WTC11 (cell line): ENCODE measurements around the gene ZBTB7C. TPM values are rescaled to one million over a fixed set of nuclear protein-coding genes. Genes with fewer than 3 reads are reported as not detected.

Source experiments
- ATAC-seq: fragments of 200-7000 bp; cut with Tn5 transposase; 2 replicates; pipeline ENCODE4 v1.10.0; 2021; ENCODE audit warnings: mild to moderate bottlenecking, moderate library complexity
- CTCF ChIA-PET: fragments of 300-600 bp; sonication (Branson Sonifier 250); formaldehyde crosslinking; loops from one replicate; lab custom pipeline; 2021; ENCODE audit warnings: antibody characterized with exemption; lab: Charles Lee
- POLR2A ChIA-PET: fragments of 350-600 bp; sonication (Branson Sonifier 250); formaldehyde crosslinking; loops from one replicate; lab custom pipeline; 2021; ENCODE audit warnings: antibody characterized with exemption; lab: Charles Lee
- DNase-seq: peaks from one replicate; pipeline ENCODE4 v3.0.0; 2021; ENCODE audit warnings: low spot score
- H3K27ac Mint-ChIP-seq: 2 replicates; pipeline ENCODE4 v1.8.0; 2021; ENCODE audit warnings: mixed read lengths
- H3K27me3 Mint-ChIP-seq: 2 replicates; pipeline ENCODE4 v1.8.0; 2021; ENCODE audit warnings: low read depth, mild to moderate bottlenecking, moderate library complexity, mixed read lengths
- H3K36me3 Mint-ChIP-seq: 2 replicates; pipeline ENCODE4 v1.8.0; 2021; ENCODE audit warnings: mixed read lengths
- H3K4me1 Mint-ChIP-seq: 2 replicates; pipeline ENCODE4 v1.8.0; 2022; ENCODE audit warnings: mixed read lengths
- H3K4me3 Mint-ChIP-seq: 2 replicates; pipeline ENCODE4 v1.8.0; 2021; ENCODE audit warnings: mild to moderate bottlenecking, moderate library complexity, mixed read lengths
- H3K9me3 Mint-ChIP-seq: 2 replicates; pipeline ENCODE4 v1.8.0; 2021; ENCODE audit warnings: mixed read lengths
- CREM ChIP-seq: sonication (generic); formaldehyde crosslinking; IDR thresholded peaks from 2 replicates; pipeline ENCODE4 v1.8.1; 2022; ENCODE audit warnings: mild to moderate bottlenecking, missing genetic modification reagents, moderate library complexity
- ERG ChIP-seq: fragments of 250-450 bp; sonication (Bioruptor Pico); IDR thresholded peaks from 2 replicates; pipeline ENCODE4 v1.8.0; 2021; ENCODE audit warnings: mild to moderate bottlenecking
- FOXK1 ChIP-seq: sonication (generic); formaldehyde crosslinking; IDR thresholded peaks from 2 replicates; pipeline ENCODE4 v1.8.0; 2022; ENCODE audit warnings: mild to moderate bottlenecking, moderate library complexity, missing genetic modification reagents
- JAZF1 ChIP-seq: fragments of 250-450 bp; sonication (Bioruptor Pico); IDR thresholded peaks from 2 replicates; pipeline ENCODE4 v1.9.0; 2021; ENCODE audit warnings: moderate library complexity, mild to moderate bottlenecking, inconsistent platforms
- KAT7 ChIP-seq: sonication (generic); formaldehyde crosslinking; IDR thresholded peaks from 2 replicates; pipeline ENCODE4 v1.8.1; 2023; ENCODE audit warnings: missing genetic modification reagents, mild to moderate bottlenecking, borderline replicate concordance
- MYBL2 ChIP-seq: sonication (generic); formaldehyde crosslinking; IDR thresholded peaks from 2 replicates; pipeline ENCODE4 v1.8.1; 2023; ENCODE audit warnings: mild to moderate bottlenecking, moderate library complexity, missing genetic modification reagents
- STAT6 ChIP-seq: sonication (generic); formaldehyde crosslinking; conservative IDR thresholded peaks from 2 replicates; pipeline ENCODE4 v1.8.1; 2023; ENCODE audit warnings: mild to moderate bottlenecking, low read depth, missing genetic modification reagents, moderate library complexity
- TEAD4 ChIP-seq: sonication (generic); formaldehyde crosslinking; IDR thresholded peaks from 2 replicates; pipeline ENCODE4 v1.8.0; 2022; ENCODE audit warnings: mild to moderate bottlenecking, missing genetic modification reagents
- ZBTB21 ChIP-seq: sonication (generic); formaldehyde crosslinking; IDR thresholded peaks from 2 replicates; pipeline ENCODE4 v1.8.1; 2023; ENCODE audit warnings: mild to moderate bottlenecking, missing genetic modification reagents, borderline replicate concordance
- ZNF263 ChIP-seq: sonication (generic); formaldehyde crosslinking; IDR thresholded peaks from 2 replicates; pipeline ENCODE4 v1.8.1; 2022; ENCODE audit warnings: low read depth, mild to moderate bottlenecking, moderate library complexity, missing genetic modification reagents
- ZNF317 ChIP-seq: sonication (generic); formaldehyde crosslinking; IDR thresholded peaks from 2 replicates; pipeline ENCODE4 v1.8.1; 2023; ENCODE audit warnings: low read depth, mild to moderate bottlenecking, moderate library complexity, missing genetic modification reagents, borderline replicate concordance
- total RNA-seq: library from RNA; stranded (reverse); gene quantifications from 3 replicates; pipeline ENCODE4 v1.2.3, GENCODE V29; 2021
- TF ChIP-seq, protein P1 (sequence below): fragments of 250-450 bp; sonication (Bioruptor Pico); IDR thresholded peaks from 2 replicates; pipeline ENCODE4 v1.9.0; 2021; ENCODE audit warnings: mild to moderate bottlenecking
- TF ChIP-seq, protein P2 (sequence below): sonication (generic); formaldehyde crosslinking; IDR thresholded peaks from 2 replicates; pipeline ENCODE4 v1.8.1; 2023; ENCODE audit warnings: mild to moderate bottlenecking, missing genetic modification reagents, moderate library complexity
- TF ChIP-seq, protein P3 (sequence below): sonication (generic); formaldehyde crosslinking; IDR thresholded peaks from 2 replicates; pipeline ENCODE4 v1.8.0; 2023; ENCODE audit warnings: missing genetic modification reagents, mild to moderate bottlenecking, borderline replicate concordance
- TF ChIP-seq, protein P4 (sequence below): sonication (generic); formaldehyde crosslinking; IDR thresholded peaks from 2 replicates; pipeline ENCODE4 v1.8.1; 2023; ENCODE audit warnings: mild to moderate bottlenecking, moderate library complexity, missing genetic modification reagents
- TF ChIP-seq, protein P5 (sequence below): sonication (generic); formaldehyde crosslinking; conservative IDR thresholded peaks from 2 replicates; pipeline ENCODE4 v1.8.1; 2022; ENCODE audit warnings: mild to moderate bottlenecking, missing genetic modification reagents
- TF ChIP-seq, protein P6 (sequence below): sonication (generic); formaldehyde crosslinking; IDR thresholded peaks from 2 replicates; pipeline ENCODE4 v1.8.0; 2022; ENCODE audit warnings: mild to moderate bottlenecking, missing genetic modification reagents

ZBTB7C gene
- total RNA-seq, 1 experiment from 2014 or later: 0.48 TPM

DNA sequence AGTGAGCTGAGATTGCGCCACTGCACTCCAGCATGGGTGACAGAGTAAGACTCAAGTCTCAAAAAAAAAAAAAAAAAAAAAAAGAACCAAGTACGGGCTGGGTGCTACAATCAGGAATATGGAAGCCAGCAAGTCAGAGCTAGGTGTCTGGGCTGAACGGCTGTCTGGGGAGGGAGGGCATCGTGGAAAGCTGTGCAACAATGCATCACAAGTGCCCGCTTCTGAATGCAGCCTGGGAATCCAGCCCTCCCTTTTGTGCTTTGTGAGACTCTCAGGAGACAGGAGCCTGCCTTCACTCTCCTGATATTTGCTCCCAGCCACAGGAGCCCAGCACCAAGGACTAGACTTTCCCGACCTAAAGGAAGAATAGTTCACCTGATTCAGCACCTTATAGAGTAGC lies 353.8 kb downstream of the ZBTB7C start:
- H3K36me3 Mint-ChIP-seq: no peaks in the 10 kb centered on the region
- H3K9me3 Mint-ChIP-seq: peaks cover 3% of the 10 kb centered on the region; the same call in 1 of the 2 replicates
- CTCF ChIA-PET: interaction anchor here (0.6 to 1.5 kb wide), 5 partner anchors 17 to 390 kb away, joined by 3 to 6 read pairs (median 4); no protein-coding TSS in a partner anchor
- DNase-seq (no peak), ATAC-seq (no peak)
- POLR2A ChIA-PET: interaction anchor here (0.6 to 0.7 kb wide), 2 partner anchors 19 to 255 kb away, joined by 4 to 5 read pairs; no protein-coding TSS in a partner anchor
- peaks cover 11% of the 10 kb centered on the region for H3K27me3 Mint-ChIP-seq
- no peak overlapping the region for H3K27ac Mint-ChIP-seq
- peaks cover 30% of the 10 kb centered on the region for H3K4me1 Mint-ChIP-seq
- no peak overlapping the region for H3K4me3 Mint-ChIP-seq
- TF ChIP-seq ZBTB21 (no peak), CREM (CRISPR knock-in tag) (no peak), KAT7 (no peak), MYBL2 (CRISPR knock-in tag) (no peak)

GRCh38 chr18:48053881-48054816 lies 355.0 kb downstream of the ZBTB7C start:
- no peak for DNase-seq
- CTCF ChIA-PET: interaction anchor here (0.9 kb wide), 1 partner anchor 16 kb away, joined by 3 read pairs; no protein-coding TSS in a partner anchor
- Mint-ChIP-seq H3K36me3 (no peaks in the 10 kb centered on the region), H3K27me3 (peaks cover 11% of the 10 kb centered on the region), H3K27ac (no peak overlapping the region), H3K9me3 (peaks cover 3% of the 10 kb centered on the region; the same call in 1 of the 2 replicates), H3K4me3 (no peak overlapping the region), H3K4me1 (peaks cover 18% of the 10 kb centered on the region)
- POLR2A ChIA-PET: no interaction called here
- ATAC-seq: peak; percentile 48; the same call in 1 of the 2 replicates
- no peak for TF ChIP-seq TEAD4 (CRISPR knock-in tag)
- TF ChIP-seq ZNF263 (CRISPR knock-in tag): no peak
- TF ChIP-seq, protein P1, sequence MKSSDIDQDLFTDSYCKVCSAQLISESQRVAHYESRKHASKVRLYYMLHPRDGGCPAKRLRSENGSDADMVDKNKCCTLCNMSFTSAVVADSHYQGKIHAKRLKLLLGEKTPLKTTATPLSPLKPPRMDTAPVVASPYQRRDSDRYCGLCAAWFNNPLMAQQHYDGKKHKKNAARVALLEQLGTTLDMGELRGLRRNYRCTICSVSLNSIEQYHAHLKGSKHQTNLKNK (CRISPR knock-in tag): no peak
- TF ChIP-seq, protein P2, sequence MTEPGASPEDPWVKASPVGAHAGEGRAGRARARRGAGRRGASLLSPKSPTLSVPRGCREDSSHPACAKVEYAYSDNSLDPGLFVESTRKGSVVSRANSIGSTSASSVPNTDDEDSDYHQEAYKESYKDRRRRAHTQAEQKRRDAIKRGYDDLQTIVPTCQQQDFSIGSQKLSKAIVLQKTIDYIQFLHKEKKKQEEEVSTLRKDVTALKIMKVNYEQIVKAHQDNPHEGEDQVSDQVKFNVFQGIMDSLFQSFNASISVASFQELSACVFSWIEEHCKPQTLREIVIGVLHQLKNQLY: no peak
- TF ChIP-seq ZNF317 (CRISPR knock-in tag): no peak
- no peak for TF ChIP-seq STAT6 (CRISPR knock-in tag)
- no peak for TF ChIP-seq FOXK1 (CRISPR knock-in tag)
- no peak for TF ChIP-seq JAZF1 (CRISPR knock-in tag)
- TF ChIP-seq, protein P3, sequence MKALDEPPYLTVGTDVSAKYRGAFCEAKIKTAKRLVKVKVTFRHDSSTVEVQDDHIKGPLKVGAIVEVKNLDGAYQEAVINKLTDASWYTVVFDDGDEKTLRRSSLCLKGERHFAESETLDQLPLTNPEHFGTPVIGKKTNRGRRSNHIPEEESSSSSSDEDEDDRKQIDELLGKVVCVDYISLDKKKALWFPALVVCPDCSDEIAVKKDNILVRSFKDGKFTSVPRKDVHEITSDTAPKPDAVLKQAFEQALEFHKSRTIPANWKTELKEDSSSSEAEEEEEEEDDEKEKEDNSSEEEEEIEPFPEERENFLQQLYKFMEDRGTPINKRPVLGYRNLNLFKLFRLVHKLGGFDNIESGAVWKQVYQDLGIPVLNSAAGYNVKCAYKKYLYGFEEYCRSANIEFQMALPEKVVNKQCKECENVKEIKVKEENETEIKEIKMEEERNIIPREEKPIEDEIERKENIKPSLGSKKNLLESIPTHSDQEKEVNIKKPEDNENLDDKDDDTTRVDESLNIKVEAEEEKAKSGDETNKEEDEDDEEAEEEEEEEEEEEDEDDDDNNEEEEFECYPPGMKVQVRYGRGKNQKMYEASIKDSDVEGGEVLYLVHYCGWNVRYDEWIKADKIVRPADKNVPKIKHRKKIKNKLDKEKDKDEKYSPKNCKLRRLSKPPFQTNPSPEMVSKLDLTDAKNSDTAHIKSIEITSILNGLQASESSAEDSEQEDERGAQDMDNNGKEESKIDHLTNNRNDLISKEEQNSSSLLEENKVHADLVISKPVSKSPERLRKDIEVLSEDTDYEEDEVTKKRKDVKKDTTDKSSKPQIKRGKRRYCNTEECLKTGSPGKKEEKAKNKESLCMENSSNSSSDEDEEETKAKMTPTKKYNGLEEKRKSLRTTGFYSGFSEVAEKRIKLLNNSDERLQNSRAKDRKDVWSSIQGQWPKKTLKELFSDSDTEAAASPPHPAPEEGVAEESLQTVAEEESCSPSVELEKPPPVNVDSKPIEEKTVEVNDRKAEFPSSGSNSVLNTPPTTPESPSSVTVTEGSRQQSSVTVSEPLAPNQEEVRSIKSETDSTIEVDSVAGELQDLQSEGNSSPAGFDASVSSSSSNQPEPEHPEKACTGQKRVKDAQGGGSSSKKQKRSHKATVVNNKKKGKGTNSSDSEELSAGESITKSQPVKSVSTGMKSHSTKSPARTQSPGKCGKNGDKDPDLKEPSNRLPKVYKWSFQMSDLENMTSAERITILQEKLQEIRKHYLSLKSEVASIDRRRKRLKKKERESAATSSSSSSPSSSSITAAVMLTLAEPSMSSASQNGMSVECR (CRISPR knock-in tag): no peak
- no peak for TF ChIP-seq ERG (CRISPR knock-in tag)
- TF ChIP-seq, protein P4, sequence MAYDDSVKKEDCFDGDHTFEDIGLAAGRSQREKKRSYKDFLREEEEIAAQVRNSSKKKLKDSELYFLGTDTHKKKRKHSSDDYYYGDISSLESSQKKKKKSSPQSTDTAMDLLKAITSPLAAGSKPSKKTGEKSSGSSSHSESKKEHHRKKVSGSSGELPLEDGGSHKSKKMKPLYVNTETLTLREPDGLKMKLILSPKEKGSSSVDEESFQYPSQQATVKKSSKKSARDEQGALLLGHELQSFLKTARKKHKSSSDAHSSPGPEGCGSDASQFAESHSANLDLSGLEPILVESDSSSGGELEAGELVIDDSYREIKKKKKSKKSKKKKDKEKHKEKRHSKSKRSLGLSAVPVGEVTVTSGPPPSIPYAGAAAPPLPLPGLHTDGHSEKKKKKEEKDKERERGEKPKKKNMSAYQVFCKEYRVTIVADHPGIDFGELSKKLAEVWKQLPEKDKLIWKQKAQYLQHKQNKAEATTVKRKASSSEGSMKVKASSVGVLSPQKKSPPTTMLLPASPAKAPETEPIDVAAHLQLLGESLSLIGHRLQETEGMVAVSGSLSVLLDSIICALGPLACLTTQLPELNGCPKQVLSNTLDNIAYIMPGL (CRISPR knock-in tag): no peak
- TF ChIP-seq MYBL2 (CRISPR knock-in tag): no peak
- TF ChIP-seq ZBTB21: no peak
- TF ChIP-seq, protein P5, sequence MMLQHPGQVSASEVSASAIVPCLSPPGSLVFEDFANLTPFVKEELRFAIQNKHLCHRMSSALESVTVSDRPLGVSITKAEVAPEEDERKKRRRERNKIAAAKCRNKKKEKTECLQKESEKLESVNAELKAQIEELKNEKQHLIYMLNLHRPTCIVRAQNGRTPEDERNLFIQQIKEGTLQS (CRISPR knock-in tag): no peak
- TF ChIP-seq, protein P6, sequence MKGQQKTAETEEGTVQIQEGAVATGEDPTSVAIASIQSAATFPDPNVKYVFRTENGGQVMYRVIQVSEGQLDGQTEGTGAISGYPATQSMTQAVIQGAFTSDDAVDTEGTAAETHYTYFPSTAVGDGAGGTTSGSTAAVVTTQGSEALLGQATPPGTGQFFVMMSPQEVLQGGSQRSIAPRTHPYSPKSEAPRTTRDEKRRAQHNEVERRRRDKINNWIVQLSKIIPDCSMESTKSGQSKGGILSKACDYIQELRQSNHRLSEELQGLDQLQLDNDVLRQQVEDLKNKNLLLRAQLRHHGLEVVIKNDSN: no peak
